22Rv1 (cell line): Measurements from ENCODE around the gene ANKRD27.

Experiments
- H3K27ac ChIP-seq: fragments of 450-650 bp; 2 replicates; pipeline ENCODE4 v1.5.1; 2017
- CTCF ChIP-seq: fragments of 450-650 bp; IDR thresholded peaks from 2 replicates; pipeline ENCODE4 v1.5.1; 2017; ENCODE audit warnings: mild to moderate bottlenecking
- ZFX ChIP-seq: fragments of 450-650 bp; IDR thresholded peaks from 2 replicates; pipeline ENCODE4 v1.6.1; 2017; ENCODE audit warnings: antibody characterized with exemption, borderline replicate concordance

ANKRD27 gene

DNA sequence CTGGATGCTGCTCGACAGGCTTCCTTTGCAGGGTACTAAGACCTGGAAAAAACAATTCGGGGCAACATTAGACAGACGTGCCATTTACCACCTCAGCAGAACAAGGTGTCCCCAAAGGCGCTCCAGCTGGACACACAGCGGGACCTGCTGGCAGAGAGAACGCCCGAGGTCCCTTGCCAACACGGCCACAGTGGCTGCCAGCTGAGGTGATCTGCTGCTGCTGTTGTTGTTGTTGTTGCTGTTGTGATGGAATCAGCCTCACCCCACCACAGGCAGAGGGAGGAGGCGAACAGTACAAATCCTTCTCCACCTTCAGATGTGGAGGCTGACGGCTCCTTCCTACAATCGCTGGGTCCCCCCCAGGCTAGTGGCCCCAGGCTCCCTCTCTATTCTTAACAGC, 25.2 kb downstream of the ANKRD27 start:
- TF ChIP-seq CTCF = no peak
- no peak for TF ChIP-seq ZFX
- H3K27ac ChIP-seq = no peak overlapping the region

DNA sequence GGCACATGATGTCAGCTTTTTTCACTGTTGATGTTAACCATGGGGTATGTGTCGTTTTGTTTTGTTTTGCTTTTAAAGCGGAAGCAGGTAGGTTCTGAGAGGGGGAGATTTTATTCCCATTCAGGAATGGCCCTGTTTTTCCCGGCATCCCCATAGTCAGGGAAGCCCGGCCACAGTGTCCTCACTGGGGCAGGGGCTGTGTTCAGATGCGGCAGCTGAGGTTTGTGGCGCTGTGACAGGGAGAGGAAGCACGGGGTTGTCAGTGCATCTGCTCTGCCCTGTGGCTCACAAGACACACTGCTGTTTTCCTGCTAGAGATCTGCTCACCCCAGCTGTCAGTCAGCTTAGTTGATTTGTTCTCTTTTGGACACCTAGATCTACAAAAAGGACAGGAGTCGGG, 27.6 kb downstream of the ANKRD27 start:
- TF ChIP-seq ZFX = no peak
- no peak for TF ChIP-seq CTCF
- H3K27ac ChIP-seq = no peak overlapping the region

GRCh38 chr19:32646556-32646955, 28.4 kb downstream of the ANKRD27 start:
- TF ChIP-seq ZFX (no peak), CTCF (no peak)
- H3K27ac ChIP-seq = no peak overlapping the region

GRCh38 chr19:32642771-32643170, 32.2 kb downstream of the ANKRD27 start:
- TF ChIP-seq ZFX (no peak), CTCF (no peak)
- H3K27ac ChIP-seq = no peak overlapping the region

DNA sequence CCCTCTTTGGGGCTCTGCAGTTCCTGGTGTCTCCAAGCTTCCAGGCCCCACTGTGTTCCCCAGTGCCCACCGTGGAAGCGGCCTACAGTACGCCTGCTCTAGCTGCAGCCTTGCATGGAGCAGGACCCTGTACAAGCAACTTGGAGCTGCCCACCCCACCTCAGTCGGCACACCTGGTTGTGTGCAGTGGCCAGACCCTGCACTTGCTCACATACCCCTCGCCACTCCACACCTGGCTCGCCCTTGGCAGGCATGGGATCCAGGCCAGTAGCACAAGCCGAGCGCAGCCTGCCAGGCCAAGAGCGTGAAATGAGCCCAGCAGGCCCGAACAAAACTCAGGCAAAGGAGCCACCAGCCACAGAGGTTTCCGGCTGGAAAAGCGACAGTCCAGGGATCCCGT, 36.4 kb downstream of the ANKRD27 start:
- no peak overlapping the region for H3K27ac ChIP-seq
- TF ChIP-seq ZFX = no peak
- TF ChIP-seq CTCF = no peak

DNA sequence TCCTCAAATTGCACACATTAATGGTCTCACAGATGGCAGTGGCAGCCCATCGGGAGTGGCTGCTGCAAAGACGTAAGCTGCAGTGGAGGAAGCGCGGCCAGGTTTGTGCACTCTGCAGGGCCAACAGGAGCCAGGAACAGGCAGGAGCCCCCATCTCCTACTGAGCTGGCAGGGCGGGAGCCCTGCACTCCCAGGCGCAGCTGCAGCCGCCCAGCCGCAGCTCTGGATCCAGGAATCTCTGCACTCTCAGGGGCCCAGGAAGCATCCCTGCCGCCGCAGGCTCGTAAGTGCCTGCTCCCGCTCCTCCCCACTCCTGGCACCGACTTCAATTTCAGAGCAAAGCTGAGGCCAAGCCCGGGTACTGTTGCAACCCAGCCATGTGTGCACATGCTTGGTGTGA, 37.5 kb downstream of the ANKRD27 start:
- H3K27ac ChIP-seq = no peak overlapping the region
- TF ChIP-seq CTCF = no peak
- no peak for TF ChIP-seq ZFX

- H3K27ac ChIP-seq = no peak overlapping the region
- TF ChIP-seq ZFX (no peak), CTCF (no peak)
Measured at GRCh38 chr19:32631381-32631780, 43.6 kb downstream of the ANKRD27 start.
